Umbilical cord (tissue), 2 donors: ENCODE data around the gene PTOV1. TPM values are rescaled to one million over a fixed set of nuclear protein-coding genes. Genes with fewer than 3 reads are reported as not detected.

ENCODE experiments used
- DNase-seq: peaks from one replicate; pipeline ENCODE4 v3.0.0-alpha.2; 2015; ENCODE audit warnings: low spot score
- total RNA-seq: library from RNA; depleted of rRNA; stranded (reverse); fragments of >200 nt; gene quantifications from one replicate; pipeline ENCODE4 v1.2.3, GENCODE V29; 2014; ENCODE audit warnings: low replicate concordance; ENCODE audit not compliant: insufficient read depth

Gene PTOV1
- total RNA-seq, 1 donor from 2014 or later: 63.6 TPM

- DNase-seq: no peak
Measured at GRCh38 chr19:49858088-49858985, 7.4 kb downstream of the PTOV1 start.

GRCh38 chr19:49859682-49860335 lies 8.8 kb downstream of the PTOV1 start:
- no peak for DNase-seq

GRCh38 chr19:49860336-49861102 lies 9.6 kb downstream of the PTOV1 start:
- no peak for DNase-seq

- peak; percentile 57 for DNase-seq
Measured at GRCh38 chr19:49861107-49861506, 10.1 kb downstream of the PTOV1 start.

GRCh38 chr19:49861541-49862378 lies 10.8 kb downstream of the PTOV1 start:
- DNase-seq: no peak

- DNase-seq: no peak
Measured at GRCh38 chr19:49862391-49863253, 11.7 kb downstream of the PTOV1 start.

GRCh38 chr19:49863254-49863934 lies 12.4 kb downstream of the PTOV1 start:
- DNase-seq: no peak

GRCh38 chr19:49863935-49864320 lies 13.0 kb downstream of the PTOV1 start:
- no peak for DNase-seq

- no peak for DNase-seq
Measured at GRCh38 chr19:49864890-49865289, 13.9 kb downstream of the PTOV1 start.

GRCh38 chr19:49866933-49867782 lies 16.2 kb downstream of the PTOV1 start, which contains the start of gene PNKP:
Gene PNKP (minus strand): TSS chr19:49867576. CDS start chr19:49867204, 372 bp downstream.
- peak; percentile 96 for DNase-seq

- no peak for DNase-seq
Measured at GRCh38 chr19:49869009-49869483, 18.1 kb downstream of the PTOV1 start.

- DNase-seq: peak; percentile 100
Measured at GRCh38 chr19:49869484-49870308, 18.7 kb downstream of the PTOV1 start.

GRCh38 chr19:49870309-49870901 lies 19.4 kb downstream of the PTOV1 start:
- no peak for DNase-seq

GRCh38 chr19:49871349-49871985 lies 20.5 kb downstream of the PTOV1 start:
- no peak for DNase-seq

- DNase-seq: no peak
Measured at GRCh38 chr19:49872245-49873128, 21.5 kb downstream of the PTOV1 start.

GRCh38 chr19:49873129-49873521 lies 22.2 kb downstream of the PTOV1 start:
- DNase-seq: no peak
